Left lung (tissue), 10 donors: ENCODE data around the gene MED13. TPM values are rescaled to one million over a fixed set of nuclear protein-coding genes. Genes with fewer than 3 reads are reported as not detected.

Source experiments
- ATAC-seq: fragments of 200-7000 bp; cut with Tn5 transposase; one replicate; pipeline ENCODE4 v1.9.1; 2020; ENCODE audit warnings: moderate library complexity
- DNase-seq, 4 donors: peaks; one replicate each; pipeline ENCODE4 v3.0.0-alpha.2; 2013 to 2020
- H3K27ac ChIP-seq, 2 donors: fragments of 200-600 bp; sonication (generic) in 1 of 2; one replicate each; pipeline versions ENCODE4 v1.5.0 to v1.8.0; 2020 to 2021
- H3K27me3 ChIP-seq, 2 donors: fragments of 200-600 bp; sonication (generic) in 1 of 2; one replicate each; pipeline versions ENCODE4 v1.5.0 to v1.8.0; 2020 to 2021
- H3K36me3 ChIP-seq, 2 donors: fragments of 200-600 bp; sonication (generic) in 1 of 2; one replicate each; pipeline versions ENCODE4 v1.5.0 to v1.8.0; 2020 to 2021
- H3K4me1 ChIP-seq, 2 donors: fragments of 200-600 bp; one replicate each; pipeline ENCODE4 v1.8.0; 2021
- H3K4me3 ChIP-seq, 2 donors: fragments of 200-600 bp; sonication (generic) in 1 of 2; one replicate each; pipeline versions ENCODE4 v1.5.0 to v1.8.0; 2020 to 2021; ENCODE audit warnings: mild to moderate bottlenecking in 1 of 2
- H3K9me3 ChIP-seq, 2 donors: fragments of 200-600 bp; sonication (generic) in 1 of 2; one replicate each; pipeline versions ENCODE4 v1.5.0 to v1.8.0; 2020 to 2021
- CTCF ChIP-seq, 2 donors: fragments of 200-600 bp; sonication (generic) in 1 of 2; IDR thresholded peaks; one replicate each; pipeline versions ENCODE4 v1.5.0 to v1.8.0; 2021; ENCODE audit warnings: antibody characterized with exemption in 2 of 2
- intact Hi-C, 2 donors: fragments of 100-400 bp; cut with DNase I; formaldehyde crosslinking; loops; one replicate each; pipeline versions ENCODE4 v1.11.2 to v1.14.2; 2022
- polyA plus RNA-seq, 6 donors: library from polyadenylated mRNA; unstranded; fragments of 120-200 nt; gene quantifications; one replicate each; pipeline ENCODE4 v1.2.1, GENCODE V29; 2013; ENCODE audit not compliant: insufficient read length in 6 of 6
- total RNA-seq, 2 donors: library from RNA; stranded (reverse); fragmentation: NEBNext Ultra II Directional; extraction: Animal tissue kit (Norgen Biotek cat#: 25700); gene quantifications; one replicate each; pipeline ENCODE4 v1.2.1, GENCODE V29; 2021
- donor health status: DM: no; HTN: yes; CAD: no.
- donor health status: DM: no; HTN: no; CAD: no.

The MED13 gene
- total and polyA plus RNA-seq, 8 donors, result 51.1 to 65.1 (median 53.5) TPM

GRCh38 chr17:61966191-61966590, 98.9 kb downstream of the MED13 start:
- peak in 2 of 4 donors; percentile 11 to 37 for DNase-seq
- H3K36me3 ChIP-seq, result peaks cover 0 to 95% of the 10 kb centered on the region in 2 donors
- intact Hi-C loops, result no loop called here

GRCh38 chr17:61955619-61956018, 109.5 kb downstream of the MED13 start:
- H3K9me3 ChIP-seq, result no peaks in the 10 kb centered on the region
- TF ChIP-seq CTCF (IDR thresholded peaks at IDR 0.05), result no peak
- peaks cover 0 to 100% of the 10 kb centered on the region in 2 donors for H3K36me3 ChIP-seq
- H3K4me1 ChIP-seq, result no peaks in the 10 kb centered on the region
- no peak overlapping the region for H3K4me3 ChIP-seq
- DNase-seq (no peak), ATAC-seq (no peak)
- no peaks in the 10 kb centered on the region for H3K27me3 ChIP-seq
- no peak overlapping the region for H3K27ac ChIP-seq
- intact Hi-C loops, result no loop called here

More at GRCh38 chr17:61966191-61966590, 98.9 kb downstream of the MED13 start:
- no peak for ATAC-seq
- Histone ChIP-seq H3K9me3 (no peaks in the 10 kb centered on the region), H3K27ac (no peak overlapping the region), H3K4me3 (no peak overlapping the region), H3K4me1 (peaks cover 0 to 3% of the 10 kb centered on the region in 2 donors), H3K27me3 (no peaks in the 10 kb centered on the region)
- TF ChIP-seq CTCF (IDR thresholded peaks at IDR 0.05), result no peak

GRCh38 chr17:61947367-61948078, 117.6 kb downstream of the MED13 start:
- no peaks in the 10 kb centered on the region for H3K4me1 ChIP-seq
- intact Hi-C loops, result no loop called here
- TF ChIP-seq CTCF (IDR thresholded peaks at IDR 0.05), result no peak

GRCh38 chr17:61946359-61946758, 118.7 kb downstream of the MED13 start:
- no peaks in the 10 kb centered on the region for H3K27me3 ChIP-seq
- ATAC-seq (no peak), DNase-seq (no peak)
- peaks cover 5 to 91% of the 10 kb centered on the region in 2 donors for H3K36me3 ChIP-seq
- H3K27ac ChIP-seq, result no peak overlapping the region
- no peaks in the 10 kb centered on the region for H3K9me3 ChIP-seq
- H3K4me3 ChIP-seq, result no peak overlapping the region
- no peak for TF ChIP-seq CTCF (IDR thresholded peaks at IDR 0.05)
- no peaks in the 10 kb centered on the region for H3K4me1 ChIP-seq
- intact Hi-C loops, result no loop called here

More at GRCh38 chr17:61947367-61948078, 117.6 kb downstream of the MED13 start:
- no peaks in the 10 kb centered on the region for H3K9me3 ChIP-seq
- H3K36me3 ChIP-seq, result peaks cover 5 to 94% of the 10 kb centered on the region in 2 donors
- ATAC-seq, result no peak
- no peak for DNase-seq
- H3K27ac ChIP-seq, result no peak overlapping the region
- H3K4me3 ChIP-seq, result no peak overlapping the region
- no peaks in the 10 kb centered on the region for H3K27me3 ChIP-seq

GRCh38 chr17:61943117-61943516, 122.0 kb downstream of the MED13 start:
- TF ChIP-seq CTCF (IDR thresholded peaks at IDR 0.05), result no peak
- H3K4me1 ChIP-seq, result no peaks in the 10 kb centered on the region
- no peaks in the 10 kb centered on the region for H3K9me3 ChIP-seq
- intact Hi-C loops, result no loop called here
- H3K27ac ChIP-seq, result no peak overlapping the region
- no peaks in the 10 kb centered on the region for H3K27me3 ChIP-seq
- no peak overlapping the region for H3K4me3 ChIP-seq
- H3K36me3 ChIP-seq, result peaks cover 5 to 70% of the 10 kb centered on the region in 2 donors
- ATAC-seq (no peak), DNase-seq (no peak)
